Activated CD8-positive, alpha-beta memory T cell treated with anti-CD3 and anti-CD28 coated beads, Interleukin-2, amount 50 U/mL, for 24 hours (primary cell): ENCODE data around the gene MRPL48.
"Not testable (repeated sequence)": the region's sequence is repeated elsewhere in the genome, so short reads cannot be mapped to it uniquely, and the experiment has no call there.

Experiments used
- DNase-seq: peaks from one replicate; pipeline ENCODE4 v3.0.0-alpha.2; 2020; ENCODE audit errors: extremely low read depth

MRPL48 gene

GRCh38 chr11:73787643-73788558, at the start of gene MRPL48:
TSS of gene MRPL48 (plus strand) at chr11:73787874. CDS start at chr11:73787972, 98 bp downstream.
- peak; percentile 79 for DNase-seq

GRCh38 chr11:73743045-73743444, 44.6 kb upstream of the MRPL48 start:
- DNase-seq, result no peak

DNA sequence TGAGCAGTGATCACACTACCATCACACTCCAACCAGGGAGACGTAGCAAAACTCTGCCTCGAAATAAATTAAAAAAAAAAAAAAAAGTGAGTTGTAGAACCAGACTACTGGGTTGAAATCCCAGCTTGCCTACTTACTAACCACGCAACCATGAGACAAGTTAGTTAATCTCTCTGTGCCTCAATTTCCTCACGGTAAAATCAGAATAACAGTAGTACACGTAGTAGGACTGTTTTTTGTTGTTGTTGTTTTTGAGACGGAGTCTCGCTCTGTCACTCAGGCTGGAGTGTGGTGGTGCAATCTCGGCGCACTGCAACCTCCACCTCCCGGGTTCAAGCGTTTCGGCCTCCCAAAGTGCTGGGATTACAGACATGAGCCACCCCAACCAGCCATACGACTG, 41.0 kb upstream of the MRPL48 start:
- DNase-seq, result no peak

GRCh38 chr11:73747762-73748161, 39.9 kb upstream of the MRPL48 start:
- no peak for DNase-seq

GRCh38 chr11:73748300-73748699, 39.4 kb upstream of the MRPL48 start:
- no peak for DNase-seq

DNA sequence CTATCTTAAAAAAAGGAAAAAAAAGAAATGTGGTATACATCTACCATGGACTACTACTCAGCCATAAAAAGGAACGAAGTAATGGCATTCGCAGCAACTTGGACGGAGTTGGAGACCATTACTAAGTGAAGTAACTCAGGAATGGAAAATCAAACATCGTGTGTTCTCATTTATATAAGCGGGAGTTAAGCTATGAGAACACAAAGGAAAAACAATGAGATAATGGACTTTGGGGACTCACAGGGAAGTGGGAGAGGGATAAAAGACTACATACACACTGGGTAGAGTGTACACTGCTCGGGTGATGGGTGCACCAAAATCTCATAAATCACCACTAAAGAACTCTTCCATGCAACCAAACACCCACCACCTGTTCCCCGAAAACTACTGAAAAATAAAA, 38.6 kb upstream of the MRPL48 start:
- no peak for DNase-seq

DNA sequence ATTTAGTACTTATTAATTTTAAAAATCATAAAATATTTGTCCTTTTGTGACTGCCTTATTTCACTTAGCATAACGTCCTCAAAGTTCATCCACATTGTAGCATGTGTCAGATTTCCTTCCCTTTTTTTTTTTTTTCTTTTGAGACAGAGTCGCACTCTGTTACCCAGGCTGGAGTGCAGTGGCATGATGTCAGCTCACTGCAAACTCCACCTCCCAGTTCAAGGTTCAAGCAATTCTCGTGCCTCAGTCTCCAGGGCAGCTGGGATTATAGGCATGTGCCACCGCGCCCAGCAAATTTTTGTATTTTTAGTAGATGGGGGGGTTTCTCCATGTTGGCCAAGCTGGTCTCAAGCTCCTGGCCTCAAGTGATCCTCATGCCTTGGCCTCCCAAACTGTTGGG, 37.4 kb upstream of the MRPL48 start:
- no peak for DNase-seq

DNA sequence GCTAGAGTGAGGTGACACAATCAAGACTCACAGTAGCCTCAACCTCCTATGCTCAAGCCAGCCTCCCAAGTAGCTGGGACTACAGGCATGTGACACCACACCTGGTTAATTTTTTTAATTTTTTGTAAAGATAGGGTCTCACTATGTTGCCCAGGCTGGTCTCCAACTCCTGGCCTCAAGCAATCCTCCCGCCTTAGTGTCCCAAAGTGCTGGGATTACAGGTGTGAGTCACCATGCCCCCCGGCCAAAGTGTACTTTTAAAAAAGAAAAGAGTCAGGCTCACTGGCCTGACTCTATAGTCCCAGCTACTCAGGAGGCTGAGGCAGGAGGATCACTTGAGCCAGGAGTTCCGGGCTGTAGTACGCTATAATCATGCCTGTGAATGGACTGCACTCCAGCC, 36.8 kb upstream of the MRPL48 start:
- DNase-seq, result not testable (repeated sequence)

GRCh38 chr11:73752216-73752867, 35.3 kb upstream of the MRPL48 start:
- no peak for DNase-seq

DNA sequence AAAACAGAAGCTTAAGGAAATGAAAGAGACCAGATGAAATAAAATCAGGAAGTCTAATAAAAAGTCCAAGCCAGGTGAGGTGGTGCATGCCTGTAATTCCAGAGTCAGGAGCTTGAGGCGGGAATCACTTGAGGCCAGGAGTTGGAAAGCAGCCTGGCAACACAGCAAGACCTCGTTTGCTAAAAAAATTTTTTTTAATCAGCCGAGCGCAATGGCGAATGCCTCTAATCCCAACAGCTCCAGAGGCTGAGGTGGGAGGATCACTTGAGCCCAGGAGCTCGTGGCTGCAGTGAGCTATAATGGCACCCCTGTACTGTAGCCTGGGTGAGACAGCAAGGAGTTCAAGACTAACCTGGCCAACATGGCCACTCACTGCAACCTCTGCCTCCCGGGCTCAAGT, 34.8 kb upstream of the MRPL48 start:
- no peak for DNase-seq

DNA sequence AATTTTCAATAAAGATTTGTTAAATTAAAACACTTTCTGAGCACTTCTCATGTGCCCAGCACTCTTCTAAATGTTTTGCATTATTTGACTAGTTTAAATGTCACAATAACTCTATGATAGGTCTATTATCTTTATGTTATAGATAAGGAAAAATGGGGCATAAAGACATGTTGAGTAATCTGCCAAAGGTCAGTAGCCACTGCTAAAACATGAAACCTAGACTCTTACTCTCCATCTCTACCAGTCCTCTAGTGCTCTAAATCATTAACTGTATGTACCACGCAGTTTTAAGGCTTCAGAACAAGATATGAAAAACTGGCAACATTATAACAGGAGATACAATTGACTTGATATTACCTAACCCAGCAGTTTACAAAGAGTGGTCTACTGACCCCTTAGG, 33.7 kb upstream of the MRPL48 start:
- DNase-seq, result no peak

- DNase-seq, result no peak
Measured at GRCh38 chr11:73755670-73756069, 32.0 kb upstream of the MRPL48 start.

DNA sequence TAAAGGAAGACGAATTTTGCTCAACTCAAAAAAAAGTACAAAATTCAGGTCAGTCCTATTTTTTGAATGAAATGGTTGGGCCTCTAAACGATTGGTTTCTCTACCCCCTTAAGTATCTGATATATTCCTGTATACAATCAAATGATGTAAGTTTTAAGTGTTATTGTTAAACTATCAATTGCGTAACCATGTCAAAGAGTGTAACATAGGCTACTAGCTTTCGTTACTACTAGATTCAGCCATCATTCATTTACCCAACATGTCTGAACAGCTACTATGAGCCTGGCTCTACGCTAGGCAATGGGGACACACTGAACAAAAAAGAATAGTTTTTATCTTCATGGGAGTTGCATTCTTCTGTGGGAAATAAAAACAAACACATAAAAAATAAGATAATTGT, 30.1 kb upstream of the MRPL48 start:
- no peak for DNase-seq

DNA sequence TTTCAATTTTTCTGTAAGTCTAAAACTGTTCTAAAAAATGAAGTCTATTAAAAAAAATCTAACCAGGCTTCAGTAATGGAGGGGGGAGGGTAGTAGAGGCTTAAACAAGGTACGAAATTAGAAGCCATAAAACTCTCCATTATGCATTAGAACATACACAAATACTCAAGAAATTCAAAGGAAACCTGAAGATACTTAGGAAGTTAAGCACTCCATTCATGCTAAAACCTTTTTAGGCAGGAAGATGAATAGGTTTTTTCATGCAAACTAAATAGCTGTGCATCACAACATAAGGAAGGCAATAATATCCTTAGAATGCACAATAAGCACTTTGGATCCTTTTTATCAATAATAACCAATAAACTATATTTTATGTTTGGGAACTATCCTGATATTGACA, 29.2 kb upstream of the MRPL48 start:
- DNase-seq, result no peak

DNA sequence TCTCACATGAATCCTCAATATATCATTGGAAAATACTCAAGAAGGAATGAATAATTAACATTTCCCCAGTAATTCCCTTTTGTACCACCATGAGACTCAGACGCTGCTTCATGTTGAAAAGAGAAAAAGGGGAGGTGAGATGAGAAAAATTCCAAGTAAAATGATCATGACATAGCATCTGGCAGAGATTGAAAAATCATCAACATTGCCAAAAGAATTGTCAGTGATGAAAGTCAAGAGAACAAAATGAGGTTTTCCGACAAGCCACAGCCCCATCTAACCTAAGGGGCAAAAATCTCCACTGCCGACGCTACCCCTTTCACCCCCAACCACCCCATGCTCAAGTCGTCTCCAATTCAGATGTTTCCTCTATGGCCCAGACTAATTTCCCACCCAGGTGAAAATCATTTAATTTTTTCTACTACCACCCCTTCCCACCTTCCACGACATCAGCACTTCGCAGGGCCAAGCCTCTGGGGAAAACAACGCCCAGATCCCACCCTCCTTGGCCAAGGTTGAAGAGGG, 28.0 kb upstream of the MRPL48 start:
- no peak for DNase-seq

- DNase-seq, result no peak
Measured at GRCh38 chr11:73760135-73760678, 27.5 kb upstream of the MRPL48 start.

DNA sequence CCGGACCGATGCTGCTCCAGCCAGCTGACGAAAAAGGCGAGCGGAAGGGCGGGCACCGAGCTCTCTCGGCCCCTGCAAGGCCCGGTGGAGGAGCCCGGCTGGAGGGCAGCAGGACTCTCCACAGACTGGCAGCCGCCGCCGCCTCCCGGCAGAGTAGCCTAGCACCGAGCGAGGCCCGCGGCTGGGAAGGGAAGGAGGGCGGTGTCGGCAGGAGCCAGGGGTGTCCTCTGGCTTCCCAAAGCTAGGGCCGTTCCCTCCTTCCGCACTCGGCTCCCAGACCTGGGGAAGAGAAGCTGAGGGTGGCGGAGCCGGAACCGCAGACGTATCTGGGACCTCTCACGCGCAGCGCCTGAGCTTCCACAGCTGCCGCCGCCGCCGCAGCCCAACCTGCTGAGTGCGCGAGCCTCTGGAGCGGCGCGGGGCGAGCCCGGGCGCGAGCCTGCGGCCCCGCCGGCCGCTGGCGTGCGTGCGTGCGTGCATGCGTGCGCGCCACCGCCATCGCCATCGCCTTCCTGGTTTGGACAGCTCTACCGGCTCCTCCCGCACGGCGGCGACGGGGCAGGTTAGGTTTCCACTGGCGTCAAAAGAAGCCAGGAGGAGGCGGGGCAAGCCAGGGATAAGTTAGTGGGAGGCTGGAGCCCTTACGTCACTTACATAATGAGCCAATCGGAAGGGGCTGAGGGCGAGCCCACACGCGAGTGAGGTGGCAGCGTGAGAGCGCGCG, 26.8 kb upstream of the MRPL48 start, which contains the start of gene RAB6A:
RAB6A (minus strand) TSS at position 396 of the 724 bp plus-strand sequence. CDS start 439 bp downstream, outside the sequence.
- DNase-seq, result peak; percentile 98

- DNase-seq, result no peak
Measured at GRCh38 chr11:73761403-73761945, 26.2 kb upstream of the MRPL48 start.

- no peak for DNase-seq
Measured at GRCh38 chr11:73762732-73763131, 24.9 kb upstream of the MRPL48 start.

GRCh38 chr11:73766763-73767162, 20.9 kb upstream of the MRPL48 start:
- no peak for DNase-seq

DNA sequence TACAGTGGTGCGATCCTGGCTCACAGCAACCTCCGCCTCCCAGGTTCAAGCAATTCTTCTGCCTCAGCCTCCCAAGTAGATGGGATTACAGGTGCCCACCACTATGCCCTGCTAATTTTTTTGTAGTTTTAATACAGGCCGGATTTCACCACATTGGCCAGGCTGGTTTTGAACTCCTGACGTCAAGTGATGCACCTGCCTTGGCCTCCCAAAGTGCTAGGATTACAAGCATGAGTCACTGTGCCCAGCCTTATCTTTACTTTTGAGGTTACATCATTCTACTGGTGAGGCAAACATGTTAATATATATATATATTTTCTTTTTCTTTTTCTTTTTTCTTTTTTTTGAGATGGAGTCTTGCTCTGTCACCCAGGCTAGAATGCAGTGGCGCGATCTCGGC, 16.9 kb upstream of the MRPL48 start:
- not testable (repeated sequence) for DNase-seq
